PC-3 (cell line): Measurements from ENCODE around the gene LMO1. TPM values are rescaled to one million over a fixed set of nuclear protein-coding genes. Genes with fewer than 3 reads are reported as not detected.

Experiments
- ATAC-seq: fragments of 200-7000 bp; cut with Tn5 transposase; 2 replicates; pipeline ENCODE4 v1.9.1; 2020; ENCODE audit warnings: mild to moderate bottlenecking, moderate library complexity
- BruUV-seq: library from RNA; stranded (reverse); fragments of 400-500 nt; replicated peaks from 2 replicates; lab custom pipeline; 2021; lab: Mats Ljungman, UMichigan
- CTCF ChIA-PET: fragments of 300-600 bp; sonication (Branson Sonifier 250); formaldehyde crosslinking; loops from one replicate; lab custom pipeline; 2022; ENCODE audit warnings: antibody characterized with exemption; lab: Charles Lee
- POLR2A ChIA-PET: fragments of 300-600 bp; sonication (Branson Sonifier 250); formaldehyde crosslinking; loops from one replicate; lab custom pipeline; 2022; ENCODE audit warnings: antibody characterized with exemption; ENCODE audit not compliant: unreplicated experiment; lab: Charles Lee
- DNase-seq: peaks from one replicate; pipeline ENCODE4 v3.0.0-alpha.2; 2015
- H2AFZ ChIP-seq: fragments of 300-600 bp; sonication (generic); 2 replicates; pipeline ENCODE4 v1.6.0; 2016; ENCODE audit warnings: antibody characterized with exemption, low read length
- H3F3A ChIP-seq: fragments of 300-600 bp; sonication (generic); one replicate; pipeline ENCODE4 v1.6.0; 2017; ENCODE audit warnings: antibody characterized with exemption, low read length, control low read depth, mild to moderate bottlenecking; ENCODE audit not compliant: unreplicated experiment
- H3K27ac ChIP-seq: fragments of 300-600 bp; sonication (generic); 2 replicates; pipeline ENCODE4 v1.5.1; 2016; ENCODE audit warnings: mild to moderate bottlenecking, low read length
- H3K27me3 ChIP-seq: fragments of 300-600 bp; sonication (generic); 2 replicates; pipeline ENCODE4 v1.6.1; 2016; ENCODE audit warnings: low read length, mixed read lengths
- H3K36me3 ChIP-seq: fragments of 300-600 bp; sonication (generic); 2 replicates; pipeline ENCODE4 v1.6.1; 2016; ENCODE audit warnings: low read depth, mixed run types, low read length, mixed read lengths
- H3K4me1 ChIP-seq: fragments of 300-600 bp; sonication (generic); 2 replicates; pipeline ENCODE4 v1.5.1; 2016; ENCODE audit warnings: low read length; ENCODE audit not compliant: insufficient read depth
- H3K4me2 ChIP-seq: fragments of 300-600 bp; sonication (generic); 2 replicates; pipeline ENCODE4 v1.6.0; 2016; ENCODE audit warnings: low read length
- H3K4me3 ChIP-seq: fragments of 300-600 bp; sonication (generic); 2 replicates; pipeline ENCODE4 v1.5.1; 2016; ENCODE audit warnings: mild to moderate bottlenecking, low read length, mixed read lengths
- H3K79me2 ChIP-seq: fragments of 300-600 bp; sonication (generic); 2 replicates; pipeline ENCODE4 v1.6.1; 2017; ENCODE audit warnings: low read length, mixed read lengths
- H3K9ac ChIP-seq: fragments of 300-600 bp; sonication (generic); 2 replicates; pipeline ENCODE4 v1.6.0; 2016; ENCODE audit warnings: mild to moderate bottlenecking, low read length
- H3K9me2 ChIP-seq: fragments of 300-600 bp; sonication (generic); replicated peaks from 2 replicates; pipeline ENCODE4 v1.6.1; 2016; ENCODE audit warnings: mixed run types, low read length, mixed read lengths
- H3K9me3 ChIP-seq: fragments of 300-600 bp; sonication (generic); 2 replicates; pipeline ENCODE4 v1.6.1; 2016; ENCODE audit warnings: low read length, mixed read lengths
- H4K20me1 ChIP-seq: fragments of 300-600 bp; sonication (generic); 2 replicates; pipeline ENCODE4 v1.6.1; 2016; ENCODE audit warnings: low read length, mixed read lengths
- CTCF ChIP-seq: fragments of 300-600 bp; sonication (generic); conservative IDR thresholded peaks from 2 replicates; pipeline ENCODE4 v1.5.1; 2017; ENCODE audit warnings: antibody characterized with exemption, low read depth, mild to moderate bottlenecking, low read length
- EZH2 ChIP-seq: fragments of 300-600 bp; sonication (generic); IDR thresholded peaks from one replicate; pipeline ENCODE4 v1.6.1; 2017; ENCODE audit warnings: antibody characterized with exemption, mild to moderate bottlenecking, low read length; ENCODE audit not compliant: unreplicated experiment
- EZH2phosphoT487 ChIP-seq: fragments of 300-600 bp; sonication (generic); IDR thresholded peaks from 2 replicates; pipeline ENCODE4 v1.6.1; 2018; ENCODE audit warnings: mild to moderate bottlenecking, antibody characterized with exemption, low read length, borderline replicate concordance
- intact Hi-C: fragments of 100-400 bp; cut with micrococcal nuclease; formaldehyde crosslinking; loops from 2 replicates; pipeline ENCODE4 v1.9.0; 2023
- total RNA-seq: library from RNA; depleted of rRNA; stranded (reverse); fragments of >200 nt; gene quantifications from 2 replicates; pipeline ENCODE4 v1.2.3, GENCODE V29; 2014

Gene LMO1
- total RNA-seq, 1 experiment from 2014 or later, result 0.15 TPM

- H3K36me3 ChIP-seq, result no peaks in the 10 kb centered on the region
- H3K4me2 ChIP-seq, result no peak overlapping the region
- intact Hi-C loops, result no loop called here
- H3K27ac ChIP-seq, result no peak overlapping the region
- H3K4me3 ChIP-seq, result no peak overlapping the region
- no peaks in the 10 kb centered on the region for H4K20me1 ChIP-seq
- no peak overlapping the region for H3K9ac ChIP-seq
- ATAC-seq (no peak), DNase-seq (no peak)
- no TSS peak for BruUV-seq
- no peak overlapping the region for H2AFZ ChIP-seq
- ChIA-PET CTCF (no interaction called here), POLR2A (no interaction called here)
- no peaks in the 10 kb centered on the region for H3K9me3 ChIP-seq
- no peaks in the 10 kb centered on the region for H3K4me1 ChIP-seq
- H3K27me3 ChIP-seq, result peaks cover 28% of the 10 kb centered on the region
- H3K9me2 ChIP-seq, result no peaks in the 10 kb centered on the region
- TF ChIP-seq EZH2 (no peak), CTCF (no peak), EZH2phosphoT487 (no peak)
- no peaks in the 10 kb centered on the region for H3K79me2 ChIP-seq
- H3F3A ChIP-seq, result no peaks in the 10 kb centered on the region
These were observed 14.9 kb downstream of the LMO1 start for GRCh38 chr11:8248786-8249185.

- no peaks in the 10 kb centered on the region for H3K9me3 ChIP-seq
- no peaks in the 10 kb centered on the region for H3K4me1 ChIP-seq
- no peak overlapping the region for H3K27ac ChIP-seq
- DNase-seq (peak; percentile 52), ATAC-seq (peak; percentile 59)
- H3K4me3 ChIP-seq, result no peak overlapping the region
- ChIA-PET POLR2A (no interaction called here), CTCF (interaction anchor here (0.6 to 0.9 kb wide), 2 partner anchors 16 to 31 kb away, joined by 3 read pairs; partner anchors contain the start of gene LMO1)
- no peaks in the 10 kb centered on the region for H3K79me2 ChIP-seq
- intact Hi-C loops, result no loop called here
- H2AFZ ChIP-seq, result no peak overlapping the region
- H3K36me3 ChIP-seq, result no peaks in the 10 kb centered on the region
- H3K9me2 ChIP-seq, result no peaks in the 10 kb centered on the region
- no peaks in the 10 kb centered on the region for H4K20me1 ChIP-seq
- H3K4me2 ChIP-seq, result no peak overlapping the region
- no peak for TF ChIP-seq EZH2phosphoT487
- TF ChIP-seq EZH2, result no peak
- peak; percentile 75 for TF ChIP-seq CTCF
- BruUV-seq, result no TSS peak
- H3K27me3 ChIP-seq, result peaks cover 34% of the 10 kb centered on the region
- H3F3A ChIP-seq, result no peaks in the 10 kb centered on the region
- H3K9ac ChIP-seq, result no peak overlapping the region
These were observed 16.4 kb downstream of the LMO1 start for GRCh38 chr11:8247312-8247711.

GRCh38 chr11:8243458-8243857, 20.2 kb downstream of the LMO1 start:
- H3K4me1 ChIP-seq, result no peaks in the 10 kb centered on the region
- DNase-seq (no peak), ATAC-seq (no peak)
- POLR2A ChIA-PET, result no interaction called here
- BruUV-seq, result no TSS peak
- no peak overlapping the region for H3K27ac ChIP-seq
- no peaks in the 10 kb centered on the region for H3K36me3 ChIP-seq
- H4K20me1 ChIP-seq, result no peaks in the 10 kb centered on the region
- TF ChIP-seq EZH2phosphoT487 (no peak), EZH2 (no peak), CTCF (no peak)
- H3K79me2 ChIP-seq, result no peaks in the 10 kb centered on the region
- H3K9me2 ChIP-seq, result no peaks in the 10 kb centered on the region
- no peak overlapping the region for H2AFZ ChIP-seq
- H3K27me3 ChIP-seq, result peaks cover 20% of the 10 kb centered on the region; the same call in 1 of the 2 replicates
- H3K4me2 ChIP-seq, result no peak overlapping the region
- intact Hi-C loops, result no loop called here
- H3F3A ChIP-seq, result no peaks in the 10 kb centered on the region
- CTCF ChIA-PET, result no interaction called here
- H3K4me3 ChIP-seq, result no peak overlapping the region
- H3K9me3 ChIP-seq, result no peaks in the 10 kb centered on the region
- no peak overlapping the region for H3K9ac ChIP-seq
